GM19455 (cell line): ENCODE measurements around the gene ABCG1.
"Not testable (repeated sequence)": the region's sequence is repeated elsewhere in the genome, so short reads cannot be mapped to it uniquely, and the experiment has no call there.

Experiments used
- ATAC-seq: cut with Tn5 transposase; IDR thresholded peaks from one replicate; pipeline ENCODE4 v1.9.1; 2021; ENCODE audit not compliant: unreplicated experiment

The ABCG1 gene

DNA sequence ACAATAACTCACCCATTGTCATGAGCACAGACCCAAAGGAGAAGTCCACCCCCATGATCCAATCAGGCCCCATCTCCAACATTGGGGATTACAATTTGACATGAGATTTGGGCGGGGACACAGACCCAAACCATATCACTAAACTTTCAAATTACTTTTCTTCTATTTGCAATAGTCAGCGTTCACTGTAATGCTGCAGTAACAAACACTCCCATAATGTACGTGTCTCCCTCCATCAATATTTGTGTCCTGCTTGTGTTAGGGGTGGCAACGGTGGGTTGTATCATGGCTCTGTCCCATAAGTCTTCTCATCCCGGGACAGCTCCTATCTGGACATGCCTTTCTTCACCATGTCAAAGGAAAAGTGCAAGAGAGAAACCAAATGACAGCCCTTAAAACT, 70.0 kb downstream of the ABCG1 start:
- ATAC-seq: no peak

DNA sequence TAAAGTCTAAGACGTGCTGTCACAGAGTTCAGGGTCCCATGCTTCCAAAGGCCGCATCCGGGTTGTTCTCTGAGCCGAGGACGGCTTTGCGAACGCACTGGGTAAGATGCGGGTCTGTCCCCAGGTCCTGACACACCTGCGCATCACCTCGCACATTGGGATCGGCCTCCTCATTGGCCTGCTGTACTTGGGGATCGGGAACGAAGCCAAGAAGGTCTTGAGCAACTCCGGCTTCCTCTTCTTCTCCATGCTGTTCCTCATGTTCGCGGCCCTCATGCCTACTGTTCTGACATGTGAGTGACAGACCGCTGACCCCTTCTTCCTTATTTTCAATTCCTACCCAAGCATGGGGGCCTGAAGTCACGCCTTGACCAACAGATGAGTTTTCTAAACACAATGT, 71.0 kb downstream of the ABCG1 start:
- no peak for ATAC-seq

DNA sequence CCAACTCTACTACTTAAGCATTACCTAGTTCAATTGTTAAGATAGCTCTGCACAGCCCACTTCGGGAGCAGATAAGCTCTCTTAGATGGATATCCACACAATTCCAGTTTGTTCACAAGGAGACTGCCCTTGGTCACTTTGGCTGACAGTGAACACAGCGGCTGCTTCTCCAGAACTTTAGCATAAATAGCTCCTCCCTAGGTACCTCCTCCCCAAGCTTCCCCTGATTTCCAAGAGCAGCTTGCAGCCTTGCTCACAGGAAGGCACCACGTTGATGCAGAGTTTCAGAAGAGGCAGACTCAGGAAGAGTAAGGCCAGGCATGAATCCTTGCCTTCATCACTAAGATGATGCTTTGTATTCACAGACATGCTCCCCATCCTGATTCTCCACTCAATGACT, 71.6 kb downstream of the ABCG1 start:
- ATAC-seq: no peak

DNA sequence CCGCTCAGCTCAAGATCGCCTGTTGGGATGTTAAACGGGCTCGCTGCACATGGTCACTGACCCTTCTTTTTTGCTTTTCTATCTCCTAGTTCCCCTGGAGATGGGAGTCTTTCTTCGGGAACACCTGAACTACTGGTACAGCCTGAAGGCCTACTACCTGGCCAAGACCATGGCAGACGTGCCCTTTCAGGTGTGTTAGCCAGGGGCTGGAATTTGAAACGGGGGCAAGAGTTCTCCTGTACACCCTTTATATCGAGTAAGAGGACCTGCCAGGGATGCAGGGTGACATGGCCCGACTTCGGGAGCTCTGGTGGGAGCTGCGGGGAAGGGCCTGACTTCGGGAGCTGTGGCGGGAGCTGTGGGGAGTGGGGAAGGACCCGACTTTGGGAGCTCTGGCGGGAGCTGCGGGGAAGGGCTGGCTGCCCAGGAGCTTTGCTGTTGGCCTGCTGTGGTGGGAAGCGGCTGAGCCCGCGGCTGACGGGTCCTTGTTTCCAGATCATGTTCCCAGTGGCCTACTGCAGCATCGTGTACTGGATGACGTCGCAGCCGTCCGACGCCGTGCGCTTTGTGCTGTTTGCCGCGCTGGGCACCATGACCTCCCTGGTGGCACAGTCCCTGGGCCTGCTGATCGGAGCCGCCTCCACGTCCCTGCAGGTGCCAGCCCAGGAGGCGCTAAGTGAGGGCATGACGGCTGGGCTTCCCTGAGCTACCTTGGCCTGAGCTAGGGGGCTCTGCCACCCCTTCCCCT, 72.2 kb downstream of the ABCG1 start:
- ATAC-seq: no peak

DNA sequence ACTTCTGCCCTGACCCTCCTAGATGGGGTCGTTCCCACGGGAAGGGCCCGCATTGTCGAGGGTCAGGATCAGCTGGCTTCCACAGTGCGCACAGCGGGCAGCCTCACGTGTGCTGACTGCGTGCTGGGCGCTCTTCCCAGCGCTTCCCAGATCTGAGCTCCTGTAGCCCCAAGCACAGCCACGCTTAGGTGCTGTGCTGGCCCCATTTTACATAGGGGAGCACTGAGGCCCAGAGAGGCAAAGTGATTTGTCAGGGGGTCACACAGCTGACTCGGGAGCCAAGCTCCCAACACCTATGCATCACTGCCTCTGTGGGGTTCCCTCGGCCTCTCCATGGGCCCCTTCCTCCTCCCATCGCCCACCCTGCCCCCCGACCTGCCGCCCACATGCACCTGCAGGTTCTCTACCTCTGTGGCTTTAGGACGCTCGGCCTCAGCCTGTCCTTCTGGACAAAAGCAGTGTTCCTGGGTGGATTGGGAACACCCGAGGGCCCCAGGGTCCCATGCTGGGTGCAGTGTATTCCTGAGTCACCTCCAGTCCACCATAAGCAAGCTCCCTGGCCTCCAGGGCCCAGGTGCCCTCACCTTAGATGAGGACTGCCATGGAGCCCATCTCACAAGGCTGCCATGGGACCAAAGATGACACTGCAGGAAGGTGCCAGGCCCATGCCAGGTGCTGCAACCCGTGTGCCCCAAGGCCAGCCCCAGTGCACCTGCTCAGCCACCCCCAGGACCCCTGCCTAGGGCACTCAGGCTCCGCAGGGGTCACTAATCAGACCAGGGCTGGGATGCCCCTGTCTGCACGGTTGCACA, 73.0 kb downstream of the ABCG1 start:
- no peak for ATAC-seq

DNA sequence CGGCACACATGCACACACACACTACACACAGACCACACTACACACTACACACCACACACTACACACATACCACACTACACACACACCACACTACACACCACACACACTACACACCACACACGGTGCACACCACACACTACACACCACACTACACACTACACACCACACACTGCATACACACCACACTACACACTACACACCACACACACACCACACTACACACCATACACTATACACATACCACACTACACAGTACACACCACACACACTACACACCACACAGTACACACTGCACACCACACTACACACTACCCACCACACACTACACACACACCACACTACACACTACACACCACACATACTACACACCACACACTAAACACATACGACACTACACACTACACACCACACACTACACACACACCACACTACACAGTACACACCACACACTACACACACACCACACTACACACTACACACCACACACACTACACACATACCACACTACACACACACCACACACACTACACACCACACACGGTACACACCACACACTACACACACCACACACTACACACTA, 73.7 kb downstream of the ABCG1 start:
- not testable (repeated sequence) for ATAC-seq

DNA sequence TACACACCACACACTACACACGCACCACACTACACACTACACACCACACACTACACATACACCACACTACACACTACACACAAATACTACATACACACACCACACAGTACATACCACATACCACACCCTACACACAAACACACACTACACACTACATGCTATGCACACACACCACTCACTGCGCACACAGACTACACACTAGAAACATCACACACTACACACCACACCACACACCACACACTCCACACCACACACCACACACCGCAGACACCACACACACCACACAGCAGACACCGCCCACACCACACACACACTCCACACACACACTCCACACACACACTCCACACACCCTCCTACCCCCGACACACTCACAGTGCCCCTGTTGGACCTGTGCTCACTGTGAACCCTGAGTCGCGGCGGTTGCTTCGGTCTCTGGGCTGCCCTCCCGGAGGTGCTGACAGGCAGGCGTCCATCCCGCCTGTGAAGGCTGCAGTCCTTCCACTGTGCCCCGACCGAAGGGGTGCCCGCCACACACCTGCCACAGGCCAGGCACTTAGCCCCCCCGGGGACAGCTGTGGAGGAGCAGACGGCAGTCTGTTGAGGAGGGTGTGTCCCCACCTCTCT, 74.8 kb downstream of the ABCG1 start:
- ATAC-seq: no peak

DNA sequence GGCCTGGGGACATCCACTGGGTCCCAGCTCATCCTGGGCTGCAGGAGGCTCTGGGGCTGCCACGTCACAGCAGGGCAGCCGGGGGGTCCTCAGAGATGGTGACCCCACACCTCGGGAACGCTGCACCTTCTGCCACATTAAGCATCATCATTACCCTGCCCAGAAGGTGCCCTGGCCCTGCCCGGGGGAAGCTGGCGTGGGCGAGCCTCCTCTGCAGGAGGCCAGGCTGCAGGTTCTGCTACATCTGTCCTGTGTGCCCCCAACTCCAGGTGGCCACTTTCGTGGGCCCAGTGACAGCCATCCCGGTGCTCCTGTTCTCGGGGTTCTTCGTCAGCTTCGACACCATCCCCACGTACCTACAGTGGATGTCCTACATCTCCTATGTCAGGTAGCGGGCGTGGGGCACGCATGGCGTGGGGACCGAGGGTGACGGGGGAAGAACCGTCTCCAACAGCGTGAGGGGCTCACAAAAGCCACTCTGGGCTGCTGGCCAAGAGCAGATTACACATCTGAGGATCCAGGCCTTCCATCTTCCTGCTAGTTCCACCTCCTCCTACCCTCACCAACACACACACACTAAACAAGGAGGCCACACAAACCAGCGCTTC, 75.4 kb downstream of the ABCG1 start:
- no peak for ATAC-seq

DNA sequence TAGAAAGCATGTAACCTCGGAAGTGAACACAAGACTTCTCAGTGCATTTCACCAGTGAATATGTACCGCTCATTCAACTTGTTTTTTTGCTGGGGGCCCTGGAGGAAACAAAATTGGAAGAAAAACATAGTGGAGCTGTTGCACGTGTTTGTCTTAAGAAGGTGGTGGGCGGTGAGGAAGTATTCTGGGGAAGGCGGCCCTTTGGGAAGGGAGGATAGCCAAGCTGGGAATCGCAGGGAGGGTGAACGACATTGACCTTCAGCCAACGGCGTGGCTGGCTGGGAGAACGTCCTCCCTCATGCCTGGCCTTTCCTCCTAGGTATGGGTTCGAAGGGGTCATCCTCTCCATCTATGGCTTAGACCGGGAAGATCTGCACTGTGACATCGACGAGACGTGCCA, 76.9 kb downstream of the ABCG1 start:
- ATAC-seq: no peak

DNA sequence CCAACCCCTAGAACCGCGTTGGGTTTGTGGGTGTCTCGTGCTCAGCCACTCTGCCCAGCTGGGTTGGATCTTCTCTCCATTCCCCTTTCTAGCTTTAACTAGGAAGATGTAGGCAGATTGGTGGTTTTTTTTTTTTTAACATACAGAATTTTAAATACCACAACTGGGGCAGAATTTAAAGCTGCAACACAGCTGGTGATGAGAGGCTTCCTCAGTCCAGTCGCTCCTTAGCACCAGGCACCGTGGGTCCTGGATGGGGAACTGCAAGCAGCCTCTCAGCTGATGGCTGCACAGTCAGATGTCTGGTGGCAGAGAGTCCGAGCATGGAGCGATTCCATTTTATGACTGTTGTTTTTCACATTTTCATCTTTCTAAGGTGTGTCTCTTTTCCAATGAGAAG, 77.6 kb downstream of the ABCG1 start:
- ATAC-seq: no peak

DNA sequence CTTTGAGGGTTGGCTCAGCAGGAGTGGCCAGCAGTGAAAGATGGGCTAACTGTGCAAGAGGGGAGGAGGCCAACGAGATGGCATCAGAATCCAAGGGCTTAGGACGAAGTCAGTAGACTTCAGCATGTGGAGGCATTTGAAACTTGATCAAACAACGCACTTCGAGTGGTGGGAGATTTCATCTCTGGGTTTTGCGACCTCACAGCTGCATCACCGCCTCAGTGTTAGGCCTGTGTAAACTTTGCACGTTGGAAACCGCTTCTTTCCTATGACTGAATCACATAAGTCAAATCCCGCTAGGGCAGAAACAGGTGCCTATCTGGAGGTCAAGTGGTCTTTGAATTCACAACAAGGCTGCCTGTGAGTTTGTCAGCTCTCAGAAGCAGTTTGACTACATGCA, 78.4 kb downstream of the ABCG1 start:
- ATAC-seq: no peak

DNA sequence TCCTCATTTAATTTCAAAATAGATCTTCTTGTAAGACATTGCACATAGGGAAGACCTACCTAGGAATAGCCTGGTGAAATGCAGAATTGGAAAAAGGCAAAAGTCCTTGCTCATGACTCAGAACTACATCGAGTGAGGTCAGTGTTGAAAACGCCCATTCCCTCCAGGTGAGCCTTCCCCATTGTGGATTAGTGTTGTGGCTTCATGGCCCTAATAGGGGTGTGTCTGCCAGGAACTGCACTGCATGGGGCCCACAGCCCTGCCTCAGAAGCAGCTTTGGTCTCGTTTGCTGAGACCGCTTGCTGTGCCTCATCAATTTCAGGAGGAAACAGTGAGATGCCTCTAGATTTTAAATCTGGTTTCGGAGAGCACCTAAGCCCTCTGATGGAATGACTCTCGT, 79.3 kb downstream of the ABCG1 start:
- no peak for ATAC-seq

DNA sequence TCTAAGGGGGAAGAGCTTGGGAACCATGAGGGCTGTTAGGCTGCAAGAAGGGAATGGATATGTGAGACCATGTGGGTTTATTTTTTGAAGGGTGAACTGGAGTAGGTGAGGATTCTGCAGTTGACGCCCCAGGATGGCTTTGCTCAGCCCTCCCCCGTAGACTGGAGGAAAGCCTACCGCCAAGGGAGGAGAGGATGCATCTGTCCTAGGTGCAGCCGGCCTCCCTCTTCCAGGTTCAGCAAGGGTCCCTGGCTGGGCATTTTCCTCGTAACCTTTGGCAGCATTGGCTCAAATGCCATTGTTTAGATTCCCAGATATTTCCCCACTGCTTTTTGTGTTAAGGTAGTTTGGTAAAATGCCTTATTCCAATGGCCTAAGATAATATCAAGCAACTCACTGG, 79.7 kb downstream of the ABCG1 start:
- ATAC-seq: no peak

DNA sequence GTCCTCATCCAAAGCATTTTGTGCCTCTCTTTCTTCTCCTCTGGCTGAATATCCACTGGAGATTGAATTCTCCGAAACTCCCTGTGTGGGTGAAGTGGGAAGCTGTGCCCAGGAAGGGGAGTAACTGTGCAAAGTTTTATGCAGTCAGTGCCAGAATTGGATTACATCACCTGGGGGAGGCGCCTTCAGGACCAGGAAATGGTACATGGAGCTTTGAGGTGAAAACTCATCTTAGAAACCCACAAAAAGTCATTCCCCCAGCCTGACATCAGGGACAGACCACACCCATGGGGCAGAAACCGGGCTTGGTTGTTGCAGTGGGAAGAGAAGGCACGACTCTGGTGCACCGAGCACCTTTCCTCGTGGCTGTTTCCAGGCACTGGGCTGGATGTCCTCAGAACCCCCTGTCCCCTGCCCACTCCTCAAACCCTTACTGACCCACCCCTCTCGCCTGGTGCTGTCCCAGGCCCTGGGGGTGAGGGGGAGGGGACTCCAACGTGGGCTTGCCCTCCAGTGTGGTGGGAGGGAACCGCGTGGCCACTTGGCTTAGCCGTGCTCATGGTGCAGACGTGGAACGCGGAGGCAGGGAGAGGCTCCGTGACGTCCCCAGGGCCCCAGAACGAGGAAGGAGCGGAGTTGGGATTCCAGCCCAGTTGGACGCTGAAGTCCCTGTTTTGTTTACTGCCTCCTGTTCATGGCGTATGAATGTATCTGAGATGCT, 80.5 kb downstream of the ABCG1 start:
- ATAC-seq: no peak

DNA sequence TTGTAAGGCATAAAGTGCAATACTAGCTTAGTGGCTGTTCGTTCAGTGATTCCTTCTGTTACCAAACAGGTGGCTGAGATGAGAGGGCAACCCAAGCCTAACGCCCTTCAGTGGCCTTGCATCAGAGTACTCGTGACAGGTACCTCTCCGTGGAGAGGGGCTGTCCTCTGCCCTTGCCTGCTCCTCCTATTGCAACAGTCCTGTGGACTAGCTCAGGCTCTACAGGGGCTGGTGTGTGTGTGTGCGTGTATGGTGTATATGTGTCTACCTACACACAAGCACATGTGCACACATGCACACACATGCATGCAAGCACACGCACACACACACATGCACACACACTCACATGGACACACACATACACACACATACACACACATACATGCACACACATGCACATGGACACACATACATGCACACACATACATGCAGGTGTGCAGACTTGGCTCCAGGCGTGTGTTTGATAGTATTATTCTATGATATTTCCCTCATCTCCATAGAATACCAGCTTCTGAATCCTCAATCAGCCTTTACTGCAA, 81.2 kb downstream of the ABCG1 start:
- no peak for ATAC-seq

DNA sequence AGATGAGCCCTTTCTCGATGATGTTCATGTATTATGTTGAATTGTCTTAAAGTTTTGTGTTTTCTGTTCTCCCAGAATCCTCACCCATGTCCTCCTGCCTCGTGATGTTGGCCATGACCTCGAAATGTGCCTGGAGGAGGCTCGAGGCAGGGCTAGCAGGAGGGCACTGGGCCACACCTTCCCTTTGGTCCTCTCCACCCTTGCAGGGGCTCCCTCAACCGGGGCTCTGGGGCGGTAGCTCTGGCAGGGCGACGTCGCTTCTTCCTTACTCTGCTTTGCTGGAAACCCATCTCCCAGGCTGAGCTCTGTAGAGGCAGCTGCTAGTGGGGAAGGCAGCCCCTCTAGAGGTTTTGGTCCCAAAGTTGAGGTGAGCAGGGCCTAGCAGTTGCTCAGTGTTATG, 82.0 kb downstream of the ABCG1 start:
- ATAC-seq: no peak

DNA sequence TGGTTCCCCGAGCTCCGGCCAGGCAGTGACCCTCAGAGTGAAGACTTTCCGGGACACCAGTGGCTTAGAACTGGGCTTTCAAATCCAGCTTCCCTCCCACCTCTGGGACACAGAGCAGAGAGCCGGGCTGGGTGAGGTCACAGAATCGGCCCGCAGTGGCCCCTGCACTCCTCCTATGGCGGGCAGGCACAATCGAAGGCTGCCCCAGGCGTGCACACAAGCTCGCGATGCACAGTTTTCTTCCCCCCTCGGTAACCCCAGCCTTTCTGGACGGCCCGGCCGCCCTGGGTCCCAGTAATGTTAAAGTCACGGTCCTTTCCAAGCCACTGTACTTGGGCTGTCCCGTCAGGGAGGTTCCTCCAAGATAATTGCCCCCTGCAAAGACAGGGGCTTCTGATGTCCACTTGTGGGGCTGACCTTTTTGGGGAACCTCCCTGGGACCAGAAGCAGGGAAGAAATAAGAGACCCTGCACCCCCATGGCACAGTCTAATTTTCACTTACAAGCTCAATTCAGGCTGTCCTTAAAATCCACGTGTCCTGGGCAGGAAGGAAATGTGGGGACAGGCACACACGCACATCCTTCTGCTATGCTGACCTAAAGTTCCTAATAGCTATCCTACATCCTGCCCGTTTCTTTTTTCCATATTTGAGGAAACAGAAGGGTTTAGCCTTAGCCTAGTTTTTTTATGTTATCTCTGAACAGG, 82.6 kb downstream of the ABCG1 start:
- no peak for ATAC-seq

DNA sequence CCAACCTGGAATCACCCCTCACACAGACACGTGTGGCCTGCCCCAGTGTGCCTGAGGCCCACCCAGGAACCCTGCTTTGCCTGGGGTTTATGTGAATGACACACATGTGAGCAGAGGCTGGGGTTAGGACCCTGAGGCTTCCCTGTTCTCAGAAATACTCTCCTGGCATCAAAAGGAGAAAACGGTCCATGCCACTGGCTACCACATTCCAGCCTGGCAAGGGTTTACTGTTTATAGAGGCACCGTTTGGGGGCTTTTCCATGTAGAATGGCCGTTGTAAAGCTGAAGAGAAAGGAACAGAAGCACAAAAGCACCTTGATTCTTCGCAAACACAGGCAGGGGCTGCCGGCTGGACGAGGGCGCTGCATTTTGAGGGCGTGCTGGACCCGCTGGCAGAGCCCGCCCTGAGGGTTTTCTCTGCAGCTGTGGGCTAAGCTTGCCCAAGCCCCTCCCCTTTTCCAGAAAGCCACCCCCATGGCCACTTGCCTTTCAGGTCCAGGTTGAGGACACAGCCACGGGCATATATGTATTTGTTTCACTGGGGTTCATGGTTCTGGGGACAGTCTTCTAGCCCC, 83.2 kb downstream of the ABCG1 start:
- no peak for ATAC-seq

DNA sequence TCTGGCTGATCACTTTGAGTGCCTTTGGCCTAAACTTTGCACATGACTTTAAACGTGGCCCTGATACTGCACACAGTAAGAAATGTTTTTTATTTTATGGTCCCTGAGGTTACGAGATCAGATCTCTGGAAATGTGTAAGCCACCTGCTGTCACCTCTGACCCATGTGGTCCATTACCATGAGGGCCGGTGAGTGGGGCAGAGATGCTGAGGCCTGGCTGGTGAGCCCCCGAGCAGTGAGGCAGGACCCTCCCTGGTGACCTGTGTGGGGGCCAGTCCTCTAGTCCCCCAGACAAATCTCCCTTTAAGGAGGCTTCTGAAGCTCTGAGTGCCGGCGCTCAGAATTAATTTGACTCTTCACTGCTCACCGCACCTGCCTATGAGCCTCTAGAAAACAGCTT, 83.9 kb downstream of the ABCG1 start:
- no peak for ATAC-seq
